AG09309 (cell line): Measurements from ENCODE around the gene SLC17A8.
"Not testable (repeated sequence)": the region's sequence is repeated elsewhere in the genome, so short reads cannot be mapped to it uniquely, and the experiment has no call there.

ENCODE experiments used
- DNase-seq: peaks from one replicate; pipeline ENCODE4 v3.0.0-alpha.2; 2010; ENCODE audit warnings: low read depth
- H3K4me3 ChIP-seq: 2 replicates; pipeline ENCODE4 v1.5.1; 2011; ENCODE audit warnings: mild to moderate bottlenecking, low read depth, low read length, moderate library complexity; ENCODE audit not compliant: control insufficient read depth
- CTCF ChIP-seq: IDR thresholded peaks from 2 replicates; pipeline ENCODE4 v1.5.1; 2011; ENCODE audit warnings: mild to moderate bottlenecking, low read depth, low read length, inconsistent platforms; ENCODE audit not compliant: insufficient read depth, control insufficient read depth; ENCODE audit errors: missing control alignments

Gene SLC17A8

GRCh38 chr12:100356644-100357223 is at the start of gene SLC17A8:
Gene SLC17A8 (plus strand): TSS chr12:100357074. CDS start chr12:100357392, 318 bp downstream.
- TF ChIP-seq CTCF, result no peak
- no peak for DNase-seq

GRCh38 chr12:100308138-100308537 is 48.7 kb upstream of the SLC17A8 start:
- not testable (repeated sequence) for H3K4me3 ChIP-seq, DNase-seq

More at GRCh38 chr12:100356644-100357223, at the start of gene SLC17A8:
- no peak within 1 kb of the TSS for H3K4me3 ChIP-seq

DNA sequence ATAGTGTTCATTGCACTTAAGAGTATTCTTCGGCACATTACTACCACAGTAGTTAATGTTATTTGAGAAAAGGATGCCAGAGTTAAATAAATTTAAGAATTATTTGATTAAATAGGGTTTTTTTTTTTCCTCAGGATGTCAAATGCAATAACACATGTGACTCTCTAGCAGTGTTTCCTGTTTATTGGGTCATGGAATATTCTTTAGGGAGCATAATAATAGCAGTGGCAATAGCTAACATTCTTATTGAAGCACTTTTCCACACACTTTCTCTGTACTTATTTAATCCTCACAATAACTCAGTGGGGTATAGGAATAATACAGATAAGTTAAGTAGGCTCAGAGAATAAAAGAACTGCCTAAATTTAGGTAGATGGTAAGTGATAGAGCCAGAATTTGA is 45.6 kb upstream of the SLC17A8 start:
- no peak for TF ChIP-seq CTCF
- no peak overlapping the region for H3K4me3 ChIP-seq
- DNase-seq, result no peak

DNA sequence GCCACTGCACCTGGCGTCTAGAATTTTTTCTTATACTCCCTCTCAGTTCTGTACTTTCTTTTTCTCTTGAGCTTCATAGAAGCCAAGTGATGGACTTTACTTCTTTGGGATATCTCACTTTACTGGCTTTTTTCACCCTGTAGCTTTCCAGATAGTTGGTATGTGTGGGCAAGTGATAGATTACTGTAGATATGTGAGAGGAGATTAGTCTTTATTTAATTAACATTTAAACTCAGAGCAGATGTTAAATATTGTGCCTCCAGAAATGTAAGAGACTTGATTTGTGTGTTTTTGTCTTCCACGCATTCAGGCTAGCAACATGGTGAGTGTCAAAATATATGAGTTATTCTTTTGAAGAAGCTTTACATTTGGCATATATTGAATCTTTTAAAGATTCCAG is 39.5 kb upstream of the SLC17A8 start:
- TF ChIP-seq CTCF, result no peak

DNA sequence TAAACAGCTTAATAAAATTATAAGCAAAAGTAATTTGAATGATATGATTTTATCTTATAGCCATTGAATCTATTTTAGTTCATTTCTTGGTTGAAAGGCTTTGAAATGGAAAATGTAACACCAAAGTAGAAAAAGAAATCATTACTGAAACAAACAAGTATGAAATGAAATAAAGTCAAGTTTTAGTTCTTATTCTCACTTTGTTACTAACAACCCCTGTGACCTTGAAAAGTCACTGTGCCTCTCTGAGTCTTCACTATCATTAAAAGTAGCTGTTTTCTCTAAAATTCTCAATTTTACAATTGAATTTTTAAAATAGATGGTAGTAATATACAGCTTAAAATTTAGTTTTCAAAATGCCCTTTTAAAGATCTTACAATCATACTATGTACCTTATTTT is 32.4 kb upstream of the SLC17A8 start:
- no peak overlapping the region for H3K4me3 ChIP-seq
- TF ChIP-seq CTCF, result no peak
- DNase-seq, result no peak

More for the DNA sequence above, 39.5 kb upstream of the SLC17A8 start:
- no peak overlapping the region for H3K4me3 ChIP-seq
- no peak for DNase-seq

DNA sequence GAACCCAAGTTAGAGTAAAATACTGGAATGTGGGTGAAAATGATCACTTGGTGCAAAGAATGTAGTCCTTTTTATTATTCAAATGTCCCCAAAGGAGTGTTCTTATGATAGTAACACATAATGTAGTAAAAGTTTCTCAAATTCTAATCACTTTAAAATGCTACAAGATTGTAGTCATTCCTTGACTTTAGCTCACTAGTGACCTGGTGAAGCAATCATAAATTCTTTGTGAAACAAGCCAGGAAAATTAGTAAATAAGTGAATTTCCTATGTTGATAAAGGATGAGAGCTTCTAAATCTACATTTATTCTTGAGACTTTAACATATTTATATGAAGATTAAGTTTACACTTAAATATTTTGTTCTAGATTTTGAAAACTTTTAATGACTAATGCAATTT is 30.7 kb upstream of the SLC17A8 start:
- DNase-seq, result no peak
- TF ChIP-seq CTCF, result no peak
- H3K4me3 ChIP-seq, result no peak overlapping the region

DNA sequence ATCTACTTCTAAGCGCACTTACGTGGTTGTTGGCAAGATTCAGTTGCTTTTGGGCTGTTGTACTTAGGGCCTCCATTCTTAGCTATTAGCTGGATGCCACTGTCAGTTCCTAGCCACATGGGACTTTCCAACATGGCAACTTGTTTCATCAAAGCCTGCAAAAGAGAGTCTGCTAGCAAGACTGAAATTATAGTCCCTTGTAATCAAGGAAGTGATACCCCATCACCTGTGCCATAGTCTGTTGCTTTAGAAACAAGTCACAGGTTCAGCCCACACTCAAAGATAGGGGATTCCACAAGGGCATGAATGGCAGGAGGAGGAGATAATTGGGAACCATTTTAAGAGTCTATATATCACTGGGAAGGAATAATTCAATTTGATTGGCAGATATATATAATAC is 27.1 kb upstream of the SLC17A8 start:
- no peak for TF ChIP-seq CTCF
- H3K4me3 ChIP-seq, result no peak overlapping the region
- DNase-seq, result no peak
